Right ventricle myocardium inferior (tissue), 1 donor: Measurements from ENCODE around the gene CNP. TPM values are rescaled to one million over a fixed set of nuclear protein-coding genes. Genes with fewer than 3 reads are reported as not detected.

Source experiments
- ATAC-seq: fragments of 200-7000 bp; cut with Tn5 transposase; one replicate; pipeline ENCODE4 v1.9.1; 2020; ENCODE audit warnings: mild to moderate bottlenecking, moderate library complexity
- DNase-seq: peaks from one replicate; pipeline ENCODE4 v3.0.0; 2021; ENCODE audit errors: missing footprints
- intact Hi-C: fragments of 100-400 bp; cut with DNase I; formaldehyde crosslinking; loops from one replicate; pipeline ENCODE4 v1.11.0; 2022
- total RNA-seq: library from RNA; stranded (reverse); fragmentation: NEBNext Ultra II Directional; extraction: Animal tissue kit (Norgen Biotek cat#: 25700); gene quantifications from one replicate; pipeline ENCODE4 v1.2.1, GENCODE V29; 2021
- donor health status: DM: no; HTN: yes; CAD: no; lungs with severe emphysema.

Gene CNP
- total RNA-seq, 1 donor from 2014 or later = 28.2 TPM

- DNase-seq (no peak), ATAC-seq (no peak)
- intact Hi-C loops = loop anchor here (2.0 kb wide), 1 partner anchor 49 kb away; the partner anchor contains the start of gene DNAJC7
Observed at GRCh38 chr17:41967921-41968578, 1.5 kb downstream of the CNP start.

- intact Hi-C loops = no loop called here
- ATAC-seq = no peak
- DNase-seq = no peak
Observed at GRCh38 chr17:41968676-41969075, 2.1 kb downstream of the CNP start.

- intact Hi-C loops = no loop called here
- ATAC-seq = no peak
- no peak for DNase-seq
Observed at GRCh38 chr17:41970901-41971331, 4.3 kb downstream of the CNP start.

- ATAC-seq (no peak), DNase-seq (no peak)
- intact Hi-C loops = no loop called here
Observed at GRCh38 chr17:41971721-41972523, 5.3 kb downstream of the CNP start.

- ATAC-seq = peak; percentile 38
- no peak for DNase-seq
- intact Hi-C loops = no loop called here
Observed at GRCh38 chr17:41972571-41973407, 6.2 kb downstream of the CNP start.

- DNase-seq (no peak), ATAC-seq (peak; percentile 1)
- intact Hi-C loops = no loop called here
Observed at GRCh38 chr17:41973408-41973811, 6.8 kb downstream of the CNP start.

GRCh38 chr17:41974031-41974430 is 7.4 kb downstream of the CNP start:
- intact Hi-C loops = no loop called here
- ATAC-seq (no peak), DNase-seq (no peak)

- no peak for ATAC-seq
- intact Hi-C loops = no loop called here
- no peak for DNase-seq
Observed at GRCh38 chr17:41974658-41975057, 8.1 kb downstream of the CNP start.

- DNase-seq = no peak
- ATAC-seq = no peak
- intact Hi-C loops = no loop called here
Observed at GRCh38 chr17:41975099-41976083, 8.8 kb downstream of the CNP start.

GRCh38 chr17:41976142-41976768 is 9.7 kb downstream of the CNP start:
- no peak for DNase-seq
- no peak for ATAC-seq
- intact Hi-C loops = no loop called here

GRCh38 chr17:41977991-41978390 is 11.4 kb downstream of the CNP start:
- no peak for DNase-seq
- intact Hi-C loops = no loop called here
- no peak for ATAC-seq

- no peak for ATAC-seq
- intact Hi-C loops = no loop called here
- no peak for DNase-seq
Observed at GRCh38 chr17:41982026-41982760, 15.6 kb downstream of the CNP start.

- ATAC-seq (no peak), DNase-seq (no peak)
- intact Hi-C loops = no loop called here
Observed at GRCh38 chr17:41984454-41984853, 17.9 kb downstream of the CNP start.

- DNase-seq (no peak), ATAC-seq (no peak)
- intact Hi-C loops = no loop called here
Observed at GRCh38 chr17:41985919-41986318, 19.3 kb downstream of the CNP start.

- intact Hi-C loops = no loop called here
- no peak for DNase-seq
- no peak for ATAC-seq
Observed at GRCh38 chr17:41986634-41987033, 20.0 kb downstream of the CNP start.

- ATAC-seq = no peak
- intact Hi-C loops = no loop called here
- DNase-seq = no peak
Observed at GRCh38 chr17:41987642-41988041, 21.0 kb downstream of the CNP start.

GRCh38 chr17:41988418-41988817 is 21.8 kb downstream of the CNP start:
- ATAC-seq (no peak), DNase-seq (no peak)
- intact Hi-C loops = no loop called here
